LoVo (cell line): ENCODE data around the gene CDH13.

Experiments used
- DNase-seq: peaks from one replicate; pipeline ENCODE4 v3.0.0-alpha.2; 2016; ENCODE audit warnings: low spot score

Gene CDH13

DNA sequence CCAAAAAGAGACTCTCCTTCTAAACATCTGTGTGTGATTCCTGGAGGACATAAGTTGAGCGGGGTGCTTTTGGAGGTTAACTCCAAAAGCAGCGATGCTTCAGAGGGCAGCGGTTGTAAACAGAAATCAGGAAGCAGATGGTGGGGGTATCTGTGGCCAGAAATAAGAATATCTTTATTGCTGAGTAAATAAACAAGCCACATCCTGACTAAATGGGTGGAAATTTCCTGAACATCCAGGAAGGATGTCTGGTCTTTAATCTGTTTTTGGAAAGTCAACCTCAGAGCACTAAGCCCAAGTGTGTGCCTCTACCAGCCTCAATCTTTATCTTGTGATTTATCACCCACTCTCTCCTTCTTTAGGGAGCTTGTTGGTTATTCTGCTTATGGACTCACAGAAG lies 123.3 kb downstream of the CDH13 start:
- no peak for DNase-seq

DNA sequence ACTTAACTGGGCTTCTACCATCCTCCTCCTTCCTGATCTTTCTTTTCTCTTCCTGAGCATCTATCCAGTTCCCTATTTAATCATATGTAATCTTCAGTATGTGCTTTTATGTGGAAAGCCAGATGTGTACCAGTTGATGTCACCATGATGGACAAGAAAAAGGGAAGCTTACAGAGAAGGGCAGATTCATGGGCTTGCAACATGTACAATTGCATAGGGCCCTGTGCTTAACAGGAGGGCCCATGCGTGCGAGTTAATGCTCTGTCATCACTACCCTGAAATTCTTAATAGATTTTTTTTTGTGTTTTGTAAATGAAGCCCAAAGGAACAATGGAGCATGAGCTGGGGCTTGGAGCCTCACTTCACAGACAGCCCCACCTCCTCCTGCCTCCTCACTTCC lies 124.3 kb downstream of the CDH13 start:
- DNase-seq, result no peak

DNA sequence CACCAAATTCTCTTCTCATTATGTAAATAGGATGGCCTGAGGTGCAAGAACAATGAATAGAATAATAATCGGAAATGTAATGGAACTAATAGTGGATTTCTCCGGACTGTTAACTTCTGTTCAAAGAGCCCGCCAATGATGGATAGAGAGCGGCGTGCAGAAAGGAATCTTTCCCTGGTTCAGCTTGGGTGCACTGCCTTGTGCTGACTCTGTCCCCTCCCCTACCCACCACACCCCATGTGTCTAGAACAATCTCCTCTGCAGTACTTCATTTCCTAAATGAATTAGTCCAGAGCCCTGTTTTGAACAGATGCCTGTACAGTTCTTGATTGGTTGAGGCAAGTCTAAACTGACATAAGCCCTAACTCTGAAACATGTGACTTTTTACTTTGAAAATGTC lies 125.4 kb downstream of the CDH13 start:
- no peak for DNase-seq

DNA sequence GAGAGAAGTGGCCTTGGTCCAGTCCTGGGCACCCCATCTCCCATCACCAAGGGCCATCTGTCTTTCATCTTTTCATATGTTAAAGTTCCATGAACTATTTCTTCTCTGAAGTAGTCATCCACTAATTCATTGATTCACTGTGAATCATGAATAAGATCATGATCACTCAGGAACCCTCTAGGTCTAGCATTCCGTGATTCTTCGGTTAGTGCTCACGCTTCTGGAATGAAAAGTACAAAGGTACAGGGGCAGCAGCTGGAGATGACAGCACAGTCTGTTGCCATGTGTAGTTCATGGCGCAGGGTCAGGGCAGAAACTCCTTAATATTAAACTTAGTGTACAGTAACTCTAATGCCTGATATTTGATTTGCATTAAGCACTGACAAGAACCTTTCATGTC lies 127.1 kb downstream of the CDH13 start:
- DNase-seq, result no peak

DNA sequence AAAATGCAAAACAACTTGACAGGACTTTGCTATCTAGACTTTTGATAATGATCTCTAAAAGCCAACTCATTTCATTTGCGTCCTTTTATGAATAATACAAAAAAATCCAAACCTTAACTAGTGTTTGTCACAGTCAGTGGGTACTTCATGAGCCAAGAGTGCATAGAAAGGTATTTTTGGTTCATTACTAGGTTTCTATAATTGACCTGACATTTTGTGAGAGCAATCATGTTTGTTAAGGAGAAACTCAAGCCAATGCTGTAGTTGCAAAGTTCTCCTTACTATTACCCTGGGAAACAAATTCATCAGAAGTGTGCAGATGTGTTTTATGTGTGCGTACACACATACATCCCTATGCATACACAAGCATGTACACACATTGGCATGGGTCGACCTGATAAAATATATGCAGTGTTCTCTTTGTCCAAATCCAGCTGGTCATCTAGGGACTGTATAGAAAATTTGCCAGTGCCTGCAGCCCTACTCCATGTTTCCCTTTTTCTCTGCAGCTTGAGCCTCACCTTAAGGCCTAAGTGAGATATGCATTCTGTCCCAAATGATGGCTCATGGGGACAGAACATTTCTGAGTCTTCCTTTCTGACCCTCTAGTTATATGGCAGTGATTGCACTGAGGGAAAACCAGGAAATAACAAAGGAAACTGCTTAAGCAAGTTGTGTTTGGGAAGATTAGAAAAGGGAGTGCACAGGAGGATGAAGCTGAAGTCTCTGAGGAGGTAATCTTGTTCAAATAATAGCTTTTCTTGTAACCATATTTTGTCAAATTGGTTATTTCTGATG lies 128.1 kb downstream of the CDH13 start:
- DNase-seq, result no peak

DNA sequence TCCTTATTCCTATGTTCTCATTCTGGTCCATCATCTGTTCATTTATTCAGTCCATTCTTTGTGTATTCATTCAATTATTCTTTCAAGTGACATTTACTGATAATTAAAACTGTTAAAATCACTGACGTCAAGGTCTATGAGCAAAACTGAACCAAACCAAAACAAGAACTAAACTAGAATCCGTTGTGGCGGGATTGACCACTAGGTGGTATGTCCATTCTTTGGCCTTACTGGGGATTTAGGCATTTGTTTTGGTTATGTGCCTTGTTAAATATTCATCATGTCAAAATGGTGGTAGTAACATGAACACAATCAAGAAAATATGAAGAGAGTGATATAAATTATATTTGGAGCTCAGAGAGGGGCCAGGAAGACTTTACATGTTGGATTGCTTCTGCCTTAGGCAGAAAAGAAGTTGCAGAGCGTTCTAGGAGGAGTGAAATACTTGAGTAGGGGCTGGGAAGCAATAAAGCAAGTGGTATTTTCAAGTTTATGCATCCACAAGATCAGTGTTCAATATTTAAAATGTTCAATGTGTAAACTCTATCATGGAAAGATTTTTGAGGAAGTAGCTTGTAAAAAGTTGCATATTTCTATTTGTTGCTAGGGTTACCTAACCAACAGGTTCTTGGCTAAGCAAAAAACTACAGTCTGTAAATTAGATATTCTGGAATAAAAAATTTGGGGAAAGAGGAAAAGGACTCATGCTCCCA lies 129.0 kb downstream of the CDH13 start:
- no peak for DNase-seq

DNA sequence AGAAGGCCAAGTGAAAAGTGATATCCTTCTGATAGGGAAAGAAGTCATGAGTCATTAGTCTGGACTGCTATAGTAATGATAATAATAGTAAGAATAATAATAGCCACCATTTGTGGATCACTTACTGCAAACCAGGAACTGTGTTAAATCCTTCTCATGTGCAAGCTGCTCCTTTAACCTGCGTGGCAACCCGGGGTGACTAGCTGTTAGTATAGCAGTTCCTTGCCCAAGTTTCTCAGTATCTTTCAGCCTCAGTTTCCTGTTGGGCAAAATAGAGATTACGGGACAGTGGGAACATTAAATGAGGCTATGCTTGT lies 129.5 kb downstream of the CDH13 start:
- no peak for DNase-seq

DNA sequence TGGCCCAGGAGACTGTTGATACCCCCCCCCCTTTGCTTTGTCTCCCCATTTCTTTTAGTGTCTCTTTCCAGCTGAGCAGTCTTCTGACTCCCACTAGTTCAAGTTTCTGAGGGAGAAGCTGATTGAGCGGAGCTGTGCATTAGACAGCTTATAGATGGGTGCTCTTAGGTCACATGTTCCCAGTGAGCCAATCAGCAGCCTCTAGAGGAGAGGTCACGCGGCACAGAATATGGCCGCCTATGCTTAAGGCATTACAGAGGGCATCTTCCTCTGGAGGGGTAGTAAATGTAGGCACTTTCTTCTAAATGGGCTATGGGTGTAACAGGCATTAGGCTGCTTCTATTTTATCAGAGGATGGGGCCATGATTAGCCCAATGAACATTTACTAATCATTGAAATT lies 131.6 kb downstream of the CDH13 start:
- no peak for DNase-seq

DNA sequence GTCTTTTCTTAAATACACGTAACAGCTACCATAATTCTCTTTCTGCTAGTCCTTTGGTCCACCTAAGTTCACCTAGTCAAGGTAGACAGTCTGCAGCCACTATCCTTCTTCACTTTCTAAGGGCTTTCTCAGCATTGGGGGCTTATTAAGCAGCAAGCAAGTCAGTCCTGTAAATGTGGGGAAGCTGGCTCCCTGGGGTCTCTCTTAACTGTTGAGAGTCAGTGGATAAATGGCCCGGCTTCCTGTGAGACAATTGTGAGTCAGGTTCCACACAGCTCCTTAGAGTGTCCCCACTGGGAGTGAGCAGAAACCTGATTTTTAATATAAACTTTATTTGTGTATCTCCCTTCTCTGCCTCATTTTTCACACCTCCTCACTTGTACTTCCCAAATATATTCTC lies 132.1 kb downstream of the CDH13 start:
- DNase-seq, result no peak

DNA sequence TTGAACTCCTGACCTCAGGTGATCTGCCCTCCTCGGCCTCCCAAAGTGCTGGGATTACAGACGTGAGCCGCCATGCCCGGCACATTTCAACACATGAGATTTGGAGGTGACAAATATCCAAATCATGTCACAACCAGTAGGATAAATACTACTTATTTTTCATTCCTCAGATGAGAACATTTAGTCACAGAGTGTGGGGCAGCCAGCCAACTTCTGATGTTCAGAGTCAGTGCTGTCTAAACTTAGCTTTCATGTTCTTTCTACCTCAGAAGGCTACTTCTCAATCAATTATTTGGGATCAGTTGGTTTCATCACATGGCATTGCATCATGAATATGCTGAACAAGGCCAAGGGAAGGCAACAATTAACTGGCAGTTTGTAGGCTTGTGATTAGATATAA lies 134.5 kb downstream of the CDH13 start:
- no peak for DNase-seq

DNA sequence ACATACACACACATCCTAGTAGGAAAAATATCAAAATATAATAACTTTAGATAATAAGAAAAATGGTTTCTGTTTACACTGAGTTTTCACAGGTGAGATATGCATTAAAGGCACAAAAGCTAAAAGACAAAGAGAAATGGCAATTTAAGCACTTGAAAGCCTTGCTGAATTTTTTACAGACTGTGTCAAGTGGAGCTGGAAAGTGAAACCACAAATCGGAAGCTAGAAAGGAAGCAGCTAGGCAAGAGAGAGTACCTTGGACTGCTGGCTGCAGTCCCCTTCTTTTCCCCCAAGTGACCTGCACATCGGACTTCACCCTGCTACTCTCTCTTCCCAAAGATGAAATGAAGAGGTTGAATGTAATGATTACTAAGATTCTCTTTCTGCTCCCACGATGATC lies 135.1 kb downstream of the CDH13 start:
- no peak for DNase-seq

DNA sequence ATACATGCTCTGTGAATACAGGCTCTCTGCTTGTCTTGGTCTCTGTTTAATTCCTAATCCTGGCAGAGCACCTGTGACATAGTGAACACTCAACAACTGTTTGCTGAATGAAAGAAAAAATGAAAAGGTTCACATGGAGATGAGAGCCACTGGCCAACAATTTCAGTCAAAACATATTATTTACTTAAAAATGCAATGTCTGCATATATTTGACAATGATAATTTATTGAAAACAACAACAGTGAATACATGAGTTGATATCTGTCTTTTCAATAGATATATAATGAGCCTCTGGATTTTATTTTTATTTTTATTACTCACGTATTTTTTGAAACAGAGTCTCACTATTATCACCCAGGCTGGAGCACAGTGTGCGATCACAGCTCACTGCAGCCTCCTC lies 136.6 kb downstream of the CDH13 start:
- no peak for DNase-seq

DNA sequence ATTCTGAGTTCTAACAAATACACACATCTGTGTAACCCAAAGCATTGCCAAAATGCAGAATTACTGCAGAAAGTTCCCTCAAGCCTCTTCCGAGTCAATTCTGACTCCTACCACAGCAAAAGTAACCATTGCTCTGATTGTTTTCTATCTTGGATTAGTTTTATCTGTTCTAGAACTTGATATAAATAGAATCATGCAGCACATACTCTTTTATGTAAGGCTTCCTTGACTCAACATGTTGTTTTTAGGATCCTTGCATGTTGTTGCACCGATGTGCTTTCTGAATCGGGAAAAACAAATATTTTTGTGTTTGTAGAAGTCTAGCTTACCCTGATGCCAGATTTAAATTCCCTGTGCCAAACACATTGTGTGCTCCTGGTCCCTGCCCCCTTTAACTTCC lies 140.4 kb downstream of the CDH13 start:
- no peak for DNase-seq

DNA sequence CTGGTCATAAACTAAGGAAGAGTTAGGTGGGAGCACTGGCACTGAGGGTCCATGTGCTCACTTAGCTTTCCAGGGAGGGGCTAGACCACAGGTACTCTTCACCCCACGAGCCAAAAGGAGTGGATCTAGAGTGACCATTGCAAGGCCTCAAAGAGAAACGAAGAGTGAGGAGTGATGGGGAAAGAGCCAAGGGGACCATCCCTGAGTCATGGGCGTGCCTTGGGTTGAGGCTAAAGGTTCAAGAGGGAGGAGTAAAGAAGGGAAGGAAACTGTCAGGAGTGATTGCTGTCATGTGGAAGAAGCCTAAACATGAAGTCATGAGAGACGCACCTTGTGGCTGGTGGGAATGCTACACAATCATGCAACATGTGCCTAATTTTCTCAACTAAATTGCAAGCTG lies 141.0 kb downstream of the CDH13 start:
- no peak for DNase-seq

DNA sequence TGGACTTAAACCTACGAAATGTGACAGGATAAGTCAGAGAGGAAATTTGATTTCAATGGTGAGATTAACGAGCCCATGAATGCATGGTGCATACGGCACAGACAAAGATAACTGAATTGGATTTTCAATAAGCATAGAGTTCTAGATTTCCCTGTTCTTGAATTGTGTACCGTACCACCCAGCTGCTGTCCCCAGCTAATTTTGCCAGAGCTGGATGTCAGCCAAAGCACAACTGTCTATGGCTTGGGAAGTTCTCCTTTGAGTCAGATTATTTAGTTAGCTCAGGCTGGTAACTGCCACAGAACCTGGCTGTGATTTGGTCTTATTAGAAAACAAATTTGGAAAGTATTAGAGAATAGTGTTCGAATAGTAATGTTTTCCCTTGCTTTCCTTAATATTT lies 143.1 kb downstream of the CDH13 start:
- DNase-seq, result no peak

DNA sequence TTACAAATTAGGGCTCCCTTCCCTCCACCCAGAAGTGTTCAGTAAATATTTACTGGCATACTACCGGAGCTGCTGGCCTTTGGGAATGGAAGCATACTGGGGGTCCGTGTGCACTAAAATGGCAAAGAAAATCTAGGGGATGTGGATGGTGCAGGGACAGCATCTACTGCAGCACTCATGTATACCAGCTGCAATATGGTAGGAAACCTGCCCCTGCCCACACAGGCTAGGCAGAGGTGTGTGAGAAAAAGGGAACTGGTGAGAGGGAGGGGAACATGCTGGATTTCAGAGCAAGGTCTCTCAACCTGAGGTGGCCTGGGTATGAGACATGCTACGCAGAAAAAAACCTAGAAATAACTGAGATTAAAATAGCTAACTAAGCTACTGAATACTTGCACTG lies 145.4 kb downstream of the CDH13 start:
- DNase-seq, result no peak

DNA sequence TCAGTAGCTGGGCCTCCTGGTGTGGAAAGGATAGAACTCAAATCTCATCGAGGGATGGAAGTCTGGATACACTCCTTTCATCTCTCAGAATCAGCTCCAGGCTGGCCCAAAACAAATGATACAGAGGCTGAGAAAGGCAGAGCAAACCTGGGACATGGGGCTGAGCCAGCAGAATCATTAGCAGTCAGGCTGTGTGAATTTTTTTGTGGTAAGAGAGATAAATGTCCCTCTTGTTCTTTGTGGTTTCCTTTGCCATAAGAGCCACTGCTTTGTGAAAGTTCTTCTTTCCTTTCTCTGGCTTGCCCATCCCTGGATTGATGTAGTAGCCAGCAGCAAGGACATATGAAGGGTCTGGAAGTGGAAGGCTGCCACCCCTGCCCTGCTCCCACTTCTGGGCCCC lies 146.2 kb downstream of the CDH13 start:
- DNase-seq, result no peak

DNA sequence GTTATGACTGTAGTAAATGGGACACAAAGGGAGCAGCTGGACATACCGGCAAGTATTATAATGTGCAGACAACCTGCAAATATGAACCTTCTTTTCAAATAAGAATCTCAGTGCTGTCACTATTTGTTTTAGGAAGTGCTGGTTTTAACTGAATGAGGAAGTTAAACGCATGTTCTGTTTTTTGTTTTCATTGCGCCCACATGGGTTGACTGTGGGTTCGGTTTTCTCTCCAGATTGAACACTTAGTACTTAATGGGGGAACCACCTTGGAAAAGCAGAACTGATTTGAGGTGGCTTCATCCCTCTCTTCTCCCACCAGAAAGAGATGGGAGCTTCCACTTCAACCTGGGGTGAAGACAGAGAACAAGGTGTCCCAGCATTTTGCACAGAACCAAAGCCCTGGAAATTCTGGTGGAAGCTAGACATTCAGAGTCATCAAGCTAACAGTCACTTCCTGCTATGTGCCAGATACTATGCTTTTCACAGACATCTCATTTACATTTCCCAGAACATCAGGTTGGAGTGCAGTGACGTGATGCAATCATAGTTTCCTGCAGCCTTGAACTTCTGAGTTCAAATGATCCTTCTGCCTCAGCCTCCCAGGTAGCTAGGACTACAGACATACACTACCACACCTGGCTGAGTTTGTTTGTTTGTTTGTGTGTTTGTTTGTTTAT lies 149.8 kb downstream of the CDH13 start:
- DNase-seq, result no peak

DNA sequence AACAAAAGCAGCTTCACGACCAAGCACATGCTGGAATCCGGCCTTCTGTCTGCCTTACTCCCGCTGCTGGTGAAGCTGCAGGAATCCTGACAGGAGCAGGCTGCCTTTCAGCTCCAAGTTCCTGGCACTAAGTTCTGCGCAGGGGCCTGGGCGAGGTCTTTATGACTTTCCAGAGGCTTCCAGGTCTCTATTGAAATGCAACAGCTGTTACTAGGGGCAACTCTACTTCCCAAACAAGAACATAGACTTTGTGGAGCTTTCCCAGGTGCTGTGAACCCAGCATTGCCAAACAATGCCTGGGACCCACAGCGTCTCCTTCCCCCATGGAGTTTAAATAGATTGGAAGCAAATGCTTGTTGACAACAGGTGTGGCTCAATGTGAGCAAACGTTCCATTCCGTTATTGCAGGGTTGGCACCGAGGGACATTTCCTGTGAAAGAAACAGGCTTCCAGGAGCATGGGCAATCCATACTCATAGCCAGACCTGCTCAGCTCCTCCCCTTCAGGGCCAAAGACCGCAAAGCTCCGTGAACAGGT lies 156.0 kb downstream of the CDH13 start:
- DNase-seq, result no peak

DNA sequence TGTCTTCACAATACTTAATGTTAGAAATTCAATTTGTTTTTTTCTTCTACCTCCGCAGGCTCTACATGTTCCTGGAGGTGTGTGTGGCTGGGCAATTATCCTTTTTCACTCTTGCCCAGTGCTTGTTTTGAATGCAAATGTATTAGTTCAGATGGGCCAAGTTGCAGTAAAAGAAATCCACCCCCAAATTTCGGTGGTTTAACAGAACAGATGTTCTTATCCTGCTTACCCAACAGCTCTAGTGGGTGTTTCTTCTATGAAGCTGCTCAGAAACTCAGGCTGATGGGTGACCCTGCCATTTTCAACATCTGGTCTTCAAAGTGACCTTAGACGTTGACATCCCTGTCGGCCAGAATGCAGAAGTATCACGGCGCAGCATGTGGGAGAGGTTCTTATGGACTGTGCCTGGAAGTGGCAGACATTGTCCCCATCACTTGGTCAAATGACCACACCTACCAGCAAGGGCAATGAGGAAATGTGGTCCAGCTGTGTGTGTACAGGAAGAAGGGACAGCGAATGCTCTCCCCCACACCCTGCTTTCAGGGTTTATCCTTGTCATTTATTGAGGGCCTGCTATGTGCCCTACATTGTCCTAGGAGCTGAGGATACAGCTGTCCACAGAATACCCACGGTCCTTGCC lies 157.3 kb downstream of the CDH13 start:
- DNase-seq, result no peak

DNA sequence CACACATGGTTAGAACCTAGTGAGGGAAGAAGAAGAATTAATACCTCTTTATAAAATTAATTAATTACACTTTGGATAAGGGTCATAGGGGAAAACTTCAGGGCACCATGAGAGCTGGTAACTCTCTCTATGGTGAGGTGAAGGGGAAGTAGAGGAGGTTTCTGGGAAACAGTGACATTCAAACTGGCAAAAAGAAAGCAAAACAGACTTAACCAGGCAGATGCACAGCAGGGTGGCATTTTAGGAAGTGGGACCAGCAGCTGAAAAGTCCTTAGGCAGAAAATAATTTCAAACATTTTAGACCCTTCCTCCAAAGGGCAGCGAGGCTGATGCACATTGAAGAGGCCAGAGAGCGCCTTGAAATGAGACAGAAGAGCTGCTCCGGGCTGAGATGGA lies 157.8 kb downstream of the CDH13 start:
- no peak for DNase-seq

DNA sequence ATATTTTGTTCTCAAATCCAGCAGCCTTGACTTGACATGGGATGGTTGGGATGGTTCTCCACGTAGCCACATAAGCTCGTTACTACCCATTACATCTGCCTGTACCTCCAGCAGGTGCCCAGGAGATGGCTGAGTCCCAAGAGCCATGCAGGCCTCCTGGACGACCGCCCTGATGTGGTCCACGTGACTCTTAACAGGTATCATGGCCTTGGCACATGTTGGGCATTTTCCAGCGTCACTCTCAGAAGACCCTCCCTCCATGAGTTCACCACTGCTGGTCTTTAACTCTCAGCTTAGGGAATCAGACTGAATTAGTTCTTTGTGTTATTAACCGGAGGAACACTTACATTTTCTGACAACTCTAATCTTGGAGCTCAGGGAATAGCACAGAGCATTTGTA lies 161.5 kb downstream of the CDH13 start:
- no peak for DNase-seq

DNA sequence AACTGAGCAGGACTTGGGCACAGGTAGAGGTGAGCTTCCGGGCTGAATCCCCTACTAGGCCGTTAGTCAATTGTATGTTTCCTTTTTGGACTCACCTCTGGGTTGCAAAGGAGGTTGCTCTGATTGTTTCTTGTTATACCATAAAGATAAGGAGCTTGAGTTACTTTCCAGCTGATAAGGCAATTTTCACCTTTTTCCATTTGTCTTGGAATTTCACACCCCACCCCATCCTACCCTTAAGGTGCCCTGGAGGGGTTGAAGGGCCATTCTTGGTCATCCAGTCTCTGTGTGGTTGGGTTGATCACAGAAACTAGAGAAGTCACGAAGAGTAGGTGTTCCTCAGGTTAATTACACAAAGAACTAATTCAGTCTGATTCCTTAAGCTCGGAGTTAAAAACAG lies 162.2 kb downstream of the CDH13 start:
- no peak for DNase-seq
